ENCODE data around the gene ERGIC1. TPM values are rescaled to one million over a fixed set of nuclear protein-coding genes. Genes with fewer than 3 reads are reported as not detected.
A peak's percentile ranks its signal among the peaks of the same experiment; 100 is the strongest.

The ERGIC1 gene
- total RNA-seq, 2 experiments from 2014 or later = 30.9 to 34.7 TPM

- peaks cover 48% of the 10 kb centered on the region for H3K4me1 Mint-ChIP-seq
- no peak overlapping the region for H3K4me3 Mint-ChIP-seq
Measured at GRCh38 chr5:172999974-173000373, 165.9 kb downstream of the ERGIC1 start.

GRCh38 chr5:173001229-173001841, 167.3 kb downstream of the ERGIC1 start:
- CTCF ChIA-PET = interaction anchor here (1.2 to 2.2 kb wide), 2 partner anchors 10 to 34 kb away, joined by 4 to 8 read pairs; no protein-coding TSS in a partner anchor
- H3K27ac Mint-ChIP-seq = peak overlapping the region; percentile 57
- peaks cover 19% of the 10 kb centered on the region for H3K36me3 Mint-ChIP-seq
- DNase-seq (peak; percentile 74), ATAC-seq (peak; percentile 86)
- H3K27me3 Mint-ChIP-seq = no peaks in the 10 kb centered on the region
- peak overlapping the region; percentile 7 for H3K4me3 Mint-ChIP-seq
- H3K9me3 Mint-ChIP-seq (ENCODE audit: low read depth) = no peaks in the 10 kb centered on the region
- H3K4me1 Mint-ChIP-seq = peaks cover 48% of the 10 kb centered on the region

More at GRCh38 chr5:172999974-173000373, 165.9 kb downstream of the ERGIC1 start:
- no peak overlapping the region for H3K27ac Mint-ChIP-seq
- H3K36me3 Mint-ChIP-seq = peaks cover 27% of the 10 kb centered on the region
- DNase-seq (no peak), ATAC-seq (no peak)
- H3K27me3 Mint-ChIP-seq = no peaks in the 10 kb centered on the region
- CTCF ChIA-PET = no interaction called here
- no peaks in the 10 kb centered on the region for H3K9me3 Mint-ChIP-seq (ENCODE audit: low read depth)

Other genes starting within 250 kb of the ERGIC1 start
- gene NEURL1B, start 193.0 kb upstream of the ERGIC1 start, total RNA-seq = 1 to 10 TPM in 1 of 2 experiments, under 1 TPM in 1; 0.26 to 1.7 TPM
- 10 to 100 TPM in 1 of 2 experiments, 1 to 10 TPM in 1; 6.5 to 32.5 TPM for gene DUSP1, start 63.1 kb upstream of the ERGIC1 start, total RNA-seq
- 10 to 100 TPM; 44.4 to 52.0 TPM for gene RPL26L1, start 125.2 kb downstream of the ERGIC1 start, total RNA-seq
- 100 to 1,000 TPM; 110 to 144 TPM for gene ATP6V0E1, start 149.5 kb downstream of the ERGIC1 start, total RNA-seq
- 10 to 100 TPM; 11.2 to 14.7 TPM for gene CREBRF, start 222.1 kb downstream of the ERGIC1 start, total RNA-seq

All from activated CD8-positive, alpha-beta memory T cell treated with anti-CD3 and anti-CD28 coated beads, Interleukin-2, amount 10 ng/mL, durations not matched to agents 7 days and 5 days (primary cell).